Superior temporal gyrus (tissue), 1 donor: ENCODE results near the gene UBA6.
"Not testable (repeated sequence)": the region's sequence is repeated elsewhere in the genome, so short reads cannot be mapped to it uniquely, and the experiment has no call there.

ENCODE experiments used
- DNase-seq: peaks from one replicate; pipeline ENCODE4 v3.0.0-alpha.2; 2016; ENCODE audit errors: extremely low spot score

UBA6 gene

GRCh38 chr4:67660418-67660817 is 40.5 kb downstream of the UBA6 start:
- no peak for DNase-seq

GRCh38 chr4:67659065-67659464 is 41.9 kb downstream of the UBA6 start:
- no peak for DNase-seq

GRCh38 chr4:67658302-67658701 is 42.7 kb downstream of the UBA6 start:
- DNase-seq, result no peak

GRCh38 chr4:67651536-67651935 is 49.4 kb downstream of the UBA6 start:
- no peak for DNase-seq

- DNase-seq, result no peak
These were observed 62.8 kb downstream of the UBA6 start for GRCh38 chr4:67638136-67638535.

- not testable (repeated sequence) for DNase-seq
These were observed 64.0 kb downstream of the UBA6 start for GRCh38 chr4:67636978-67637377.

GRCh38 chr4:67635331-67635730 is 65.6 kb downstream of the UBA6 start:
- peak; percentile 67 for DNase-seq

- DNase-seq, result no peak
These were observed 66.2 kb downstream of the UBA6 start for GRCh38 chr4:67634741-67635140.

GRCh38 chr4:67632492-67632891 is 68.5 kb downstream of the UBA6 start:
- no peak for DNase-seq

GRCh38 chr4:67624939-67625338 is 76.0 kb downstream of the UBA6 start:
- DNase-seq, result peak; percentile 70

GRCh38 chr4:67616478-67616877 is 84.5 kb downstream of the UBA6 start:
- no peak for DNase-seq

GRCh38 chr4:67615119-67615518 is 85.8 kb downstream of the UBA6 start:
- DNase-seq, result no peak

- no peak for DNase-seq
These were observed 86.8 kb downstream of the UBA6 start for GRCh38 chr4:67614186-67614585.

GRCh38 chr4:67608027-67608426 is 92.9 kb downstream of the UBA6 start:
- no peak for DNase-seq

- DNase-seq, result no peak
These were observed 96.2 kb downstream of the UBA6 start for GRCh38 chr4:67604749-67605148.

GRCh38 chr4:67604029-67604381 is 97.0 kb downstream of the UBA6 start:
- no peak for DNase-seq

- DNase-seq, result no peak
These were observed 97.5 kb downstream of the UBA6 start for GRCh38 chr4:67603310-67604028.

- peak; percentile 58 for DNase-seq
These were observed 107.2 kb downstream of the UBA6 start for GRCh38 chr4:67593741-67594175.

- DNase-seq, result no peak
These were observed 113.8 kb downstream of the UBA6 start for GRCh38 chr4:67587156-67587555.

- DNase-seq, result no peak
These were observed 116.5 kb downstream of the UBA6 start for GRCh38 chr4:67584496-67584895.

- no peak for DNase-seq
These were observed 119.0 kb downstream of the UBA6 start for GRCh38 chr4:67581913-67582312.

- no peak for DNase-seq
These were observed 119.6 kb downstream of the UBA6 start for GRCh38 chr4:67581208-67581857.

GRCh38 chr4:67580577-67580976 is 120.4 kb downstream of the UBA6 start:
- no peak for DNase-seq

- DNase-seq, result no peak
These were observed 124.4 kb downstream of the UBA6 start for GRCh38 chr4:67576538-67576937.
